GM21423 (cell line): Measurements from ENCODE around the gene ITGB7.
"Not testable (repeated sequence)": the region's sequence is repeated elsewhere in the genome, so short reads cannot be mapped to it uniquely, and the experiment has no call there.

Source experiments
- ATAC-seq: cut with Tn5 transposase; IDR thresholded peaks from one replicate; pipeline ENCODE4 v1.9.1; 2021; ENCODE audit warnings: mild to moderate bottlenecking, moderate library complexity; ENCODE audit not compliant: unreplicated experiment

Gene ITGB7

GRCh38 chr12:53180220-53180930, 26.7 kb downstream of the ITGB7 start, which contains the start of the genes CSAD and ZNF740:
Gene CSAD (minus strand): TSS chr12:53180925. CDS start chr12:53173470, 7,455 bp downstream.
Gene ZNF740 (plus strand): TSS chr12:53180722. CDS start chr12:53181984, 1,262 bp downstream.
- peak; percentile 91 for ATAC-seq

DNA sequence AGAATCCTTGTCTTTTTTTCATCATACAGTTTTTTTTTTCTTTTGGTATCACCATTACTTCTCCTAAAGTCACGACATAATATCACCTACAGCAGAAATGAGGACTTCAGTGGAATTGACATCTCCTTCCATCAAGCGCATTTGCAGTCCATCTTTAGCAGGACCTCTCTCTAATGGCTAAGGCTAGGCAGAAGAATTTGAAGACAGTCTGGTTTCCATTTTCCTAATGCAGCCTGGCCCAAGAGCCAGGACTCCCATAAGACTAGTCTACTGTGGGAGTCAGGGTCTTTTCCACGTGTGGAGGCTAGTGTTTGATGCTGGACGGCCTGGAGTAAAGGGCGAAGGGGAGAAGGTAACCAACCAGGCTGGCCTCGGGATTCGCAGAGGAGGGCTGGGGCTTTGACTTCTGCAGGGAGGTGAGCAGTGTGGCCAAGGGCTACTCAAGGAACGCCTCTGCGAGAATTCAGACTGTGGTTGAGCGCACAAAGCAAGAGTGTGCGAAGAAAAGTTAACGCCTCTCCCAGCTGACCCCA, 27.3 kb downstream of the ITGB7 start:
- ATAC-seq, result peak; percentile 4

DNA sequence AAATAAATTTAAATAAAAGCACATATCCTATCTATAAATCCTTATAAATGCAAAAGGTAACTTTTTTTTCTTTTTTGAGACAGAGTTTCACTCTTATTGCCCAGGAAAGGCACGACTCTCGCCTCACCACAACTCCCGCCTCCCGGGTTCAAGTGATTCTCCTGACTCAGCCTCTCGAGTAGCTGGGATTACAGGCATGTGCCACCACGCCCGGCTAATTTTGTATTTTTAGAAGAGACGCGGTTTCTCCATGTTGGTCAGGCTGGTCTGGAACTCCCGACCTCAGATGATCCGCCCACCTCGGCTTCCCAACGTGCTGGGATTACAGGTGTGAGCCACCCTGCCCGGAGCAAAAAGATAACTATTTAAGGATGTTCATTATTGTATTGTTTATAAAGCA, 28.2 kb downstream of the ITGB7 start:
- ATAC-seq, result not testable (repeated sequence)

GRCh38 chr12:53177447-53177846, 29.6 kb downstream of the ITGB7 start:
- not testable (repeated sequence) for ATAC-seq

- ATAC-seq, result no peak
Observed at GRCh38 chr12:53176750-53177149, 30.3 kb downstream of the ITGB7 start.

- no peak for ATAC-seq
Observed at GRCh38 chr12:53174881-53175491, 32.1 kb downstream of the ITGB7 start.

DNA sequence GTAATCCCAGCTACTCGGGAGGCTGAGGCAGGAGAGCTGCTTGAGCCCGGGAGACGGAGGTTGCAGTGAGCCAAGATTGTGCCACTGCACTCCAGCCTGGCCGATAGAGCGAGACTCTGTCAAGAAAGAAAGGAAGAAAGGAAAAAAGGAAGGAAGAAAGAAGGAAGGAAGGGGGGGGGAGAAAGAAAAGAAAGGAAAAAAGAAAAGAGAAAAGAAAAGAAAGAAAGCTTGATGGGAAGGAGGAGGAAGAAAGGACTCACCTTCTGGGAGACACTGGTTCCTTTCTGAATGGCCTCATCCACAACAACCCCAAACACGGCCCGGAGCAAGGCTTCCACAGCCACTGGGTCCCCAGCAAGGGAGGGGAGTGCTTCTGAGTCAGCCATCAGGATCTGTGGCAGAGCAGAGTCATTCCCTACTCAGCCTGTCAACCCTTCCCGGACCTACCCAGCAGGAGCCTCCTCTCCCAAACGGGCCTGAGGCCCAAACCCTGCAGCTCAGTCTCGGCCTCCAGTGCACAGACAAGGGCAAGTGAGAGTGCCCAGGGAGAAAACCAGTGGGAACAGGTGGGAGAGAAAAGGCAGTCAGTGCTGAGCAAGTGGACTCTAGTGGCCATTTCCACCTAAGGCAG, 33.9 kb downstream of the ITGB7 start:
- ATAC-seq, result no peak

- ATAC-seq, result no peak
Observed at GRCh38 chr12:53172352-53172751, 34.7 kb downstream of the ITGB7 start.

DNA sequence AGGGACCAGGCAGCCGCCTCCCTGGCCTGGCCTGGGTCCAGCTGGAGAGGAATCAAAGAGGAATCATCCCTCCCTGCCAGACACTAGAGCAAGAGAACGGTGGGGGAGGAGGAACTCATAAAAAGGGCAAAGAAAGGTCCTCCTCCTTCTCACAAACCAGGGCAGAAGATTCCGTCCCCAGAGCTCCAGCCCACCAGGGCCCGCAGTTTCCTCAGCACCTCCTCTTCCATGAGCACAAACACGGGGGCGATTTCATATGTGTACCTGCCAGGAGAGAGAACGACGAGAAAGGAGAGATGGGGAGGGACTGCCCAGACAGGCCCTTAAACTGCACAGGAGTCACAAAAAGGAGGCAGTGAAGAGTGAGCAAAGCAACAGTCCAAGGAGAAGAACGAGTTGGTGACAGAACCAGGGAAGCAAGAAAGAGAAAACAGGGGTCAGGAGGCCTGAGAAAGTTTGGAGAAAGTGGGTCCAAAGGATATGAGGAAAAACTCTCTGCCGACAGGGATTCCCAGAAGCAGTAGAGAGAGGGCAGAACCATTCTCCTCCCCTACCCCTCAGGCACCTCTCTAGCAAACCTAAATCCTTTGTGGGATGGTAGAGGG, 35.2 kb downstream of the ITGB7 start:
- no peak for ATAC-seq

DNA sequence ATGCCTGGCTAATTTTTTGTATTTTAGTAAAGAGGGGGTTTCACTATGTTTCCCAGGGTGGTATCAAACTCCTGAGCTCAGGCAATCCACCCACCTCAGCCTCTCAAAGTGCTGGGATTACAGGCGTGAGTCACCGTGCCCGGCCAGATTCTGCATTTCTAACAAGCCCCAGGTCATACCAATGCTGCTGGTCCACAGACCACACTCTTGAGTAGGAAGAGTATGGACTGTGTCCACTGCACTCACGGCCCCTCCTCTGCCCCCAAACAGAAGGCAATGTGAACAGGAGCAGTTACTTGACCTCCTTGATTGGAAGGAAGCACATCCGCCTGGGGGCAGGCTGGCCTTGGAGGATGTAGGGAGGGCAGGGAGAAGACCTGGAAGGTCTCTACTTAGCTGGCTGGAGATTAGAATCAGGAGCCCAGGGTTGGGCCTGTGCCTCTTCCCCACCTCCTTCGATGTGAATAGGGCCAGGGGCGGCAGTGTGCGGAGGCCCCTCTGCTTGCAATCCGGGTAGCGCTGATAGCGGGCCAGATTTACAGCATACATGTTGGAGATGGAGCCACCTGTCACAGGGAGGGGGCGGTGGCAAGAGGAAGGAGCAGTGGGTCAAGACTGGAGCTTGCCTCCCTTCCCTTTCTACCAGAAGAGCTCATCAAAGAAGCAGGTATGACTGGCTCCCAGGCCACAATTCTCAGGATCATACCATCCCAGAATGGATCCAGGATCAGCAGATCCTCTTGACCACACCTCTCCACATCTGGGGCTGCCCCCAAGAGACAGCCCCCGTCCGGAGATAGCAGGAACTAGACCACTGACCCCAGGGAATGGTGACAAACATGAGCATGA, 36.0 kb downstream of the ITGB7 start:
- ATAC-seq, result no peak

DNA sequence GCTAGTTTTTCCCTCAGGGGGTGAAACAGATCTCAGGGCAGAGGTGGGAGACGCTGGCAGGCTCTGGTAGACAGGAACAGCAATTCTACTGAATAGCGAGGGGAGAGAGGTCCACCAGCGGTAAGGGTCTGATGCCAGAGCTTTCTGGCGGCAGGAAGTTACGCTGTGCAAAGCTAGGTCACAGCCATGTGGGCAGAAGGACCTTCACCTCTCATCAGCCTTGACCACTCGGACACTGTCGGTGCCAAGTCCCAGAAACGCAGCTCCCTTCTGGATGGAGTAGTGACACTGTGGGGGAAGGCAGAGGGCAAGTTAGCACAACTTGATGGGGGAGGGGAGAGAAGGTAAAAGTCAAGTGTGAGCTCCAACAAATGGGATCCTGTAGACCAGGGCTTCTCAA, 36.8 kb downstream of the ITGB7 start:
- no peak for ATAC-seq

GRCh38 chr12:53169644-53170043, 37.4 kb downstream of the ITGB7 start:
- ATAC-seq, result no peak

GRCh38 chr12:53166837-53167236, 40.2 kb downstream of the ITGB7 start:
- ATAC-seq, result no peak

DNA sequence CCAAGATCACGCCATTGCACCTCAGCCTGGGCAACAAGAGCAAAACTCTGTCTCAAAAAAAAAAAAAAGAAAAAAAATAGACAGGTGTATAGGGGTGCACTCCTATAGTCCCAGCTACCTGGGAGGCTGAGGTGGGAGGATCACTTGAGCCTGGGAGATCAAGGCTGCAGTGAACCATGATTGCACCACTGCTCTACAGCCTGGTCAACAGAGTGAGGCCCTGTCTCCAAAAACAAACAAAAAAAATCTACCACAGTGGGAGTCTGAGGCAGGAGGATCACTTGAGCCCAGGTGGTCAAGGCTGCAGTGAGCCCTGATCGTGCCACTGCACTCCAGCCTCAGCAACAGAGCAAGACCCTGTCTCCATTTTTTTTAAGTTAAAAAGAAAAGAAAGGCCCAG, 44.0 kb downstream of the ITGB7 start:
- not testable (repeated sequence) for ATAC-seq

GRCh38 chr12:53161119-53161911, 45.7 kb downstream of the ITGB7 start:
- ATAC-seq, result no peak

- no peak for ATAC-seq
Observed at GRCh38 chr12:53160673-53161072, 46.4 kb downstream of the ITGB7 start.

GRCh38 chr12:53160000-53160399, 47.1 kb downstream of the ITGB7 start:
- no peak for ATAC-seq

DNA sequence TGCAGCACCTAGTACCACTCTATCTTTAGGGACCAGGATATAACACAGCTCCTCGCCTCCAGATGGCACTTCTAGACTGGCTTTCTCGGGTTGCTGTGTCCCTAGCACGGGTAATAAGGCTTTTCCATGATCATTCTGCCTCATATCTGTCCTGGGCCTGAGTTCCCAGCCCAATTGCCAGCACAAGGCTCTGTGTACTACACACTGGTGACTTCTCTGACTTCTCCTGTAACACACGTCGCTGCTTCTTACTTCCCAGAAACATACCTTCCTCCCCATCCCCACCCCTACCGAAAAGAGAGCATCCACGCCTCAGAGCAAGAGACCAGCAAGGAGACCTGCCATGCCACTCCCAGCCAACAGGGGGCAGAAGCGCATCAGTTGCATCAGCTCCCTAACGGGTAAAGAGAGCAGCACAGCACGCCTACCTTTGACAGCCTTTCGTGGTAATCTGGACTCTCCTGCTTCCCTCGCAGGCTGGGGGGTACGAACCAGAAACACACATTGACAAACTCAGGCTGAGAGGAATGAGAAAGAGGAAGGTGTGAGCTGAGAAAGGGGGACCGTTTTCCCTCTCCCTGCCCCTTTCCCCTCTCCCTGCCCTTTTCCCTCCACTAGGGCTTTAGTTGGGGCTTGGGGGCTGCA, 47.7 kb downstream of the ITGB7 start:
- peak; percentile 65 for ATAC-seq

GRCh38 chr12:53152390-53152789, 54.7 kb downstream of the ITGB7 start:
- ATAC-seq, result no peak
